ENCODE measurements around the gene ST7. TPM values are rescaled to one million over a fixed set of nuclear protein-coding genes. Genes with fewer than 3 reads are reported as not detected.

Gene ST7
- total and polyA plus RNA-seq, 2 donors (not counting 1 experiment from before 2014, with no cell fraction given) = 2.3 to 4.6 TPM

DNA sequence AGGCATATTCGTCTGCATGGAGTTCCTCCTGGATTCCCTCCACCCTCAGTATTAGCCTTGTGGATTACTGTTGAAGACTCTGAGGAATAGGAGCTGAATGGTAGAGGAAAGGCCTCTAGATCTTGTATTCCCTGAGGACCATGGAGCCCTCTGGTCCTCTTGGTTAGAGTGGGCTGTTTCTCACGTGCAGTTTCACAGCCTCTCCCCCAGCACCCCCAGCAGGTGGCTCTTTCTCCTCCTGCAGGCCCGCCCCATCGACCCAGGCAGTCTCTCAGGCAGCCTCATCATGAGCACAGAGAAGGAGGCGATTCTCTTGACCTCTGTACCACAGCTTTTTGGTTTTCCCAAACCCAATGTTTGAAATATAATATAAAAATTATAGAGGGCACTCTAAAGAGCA is 267.5 kb downstream of the ST7 start:
- no peak overlapping the region for H2AFZ ChIP-seq (ENCODE audit: insufficient read depth, low read depth, low read length, poor library complexity, severe bottlenecking)
- ChIA-PET POLR2A (no interaction called here), CTCF (no interaction called here)
- H3K36me3 ChIP-seq (replicated peaks in 1 of 2; ENCODE audit: control extremely low read depth in 1 of 2, control insufficient read depth in 1 of 2, extremely low read depth in 1 of 2, insufficient read depth in 2 of 2, low read length in 1 of 2) = no peaks in the 10 kb centered on the region
- H3K27ac ChIP-seq (ENCODE audit: low read length in 2 of 2) = no peak overlapping the region
- no peaks in the 10 kb centered on the region for H3K27me3 Mint-ChIP-seq
- no peak for DNase-seq
- no peaks in the 10 kb centered on the region for H3K9me3 Mint-ChIP-seq (ENCODE audit: insufficient read depth)
- WGBS (ENCODE audit: insufficient coverage) = 40% methylated on average over 1 of the region's 5 CpGs
- no peaks in the 10 kb centered on the region for H3K4me1 ChIP-seq (ENCODE audit: control insufficient read depth in 2 of 2, insufficient read depth in 2 of 2, low read length in 2 of 2)
- no peaks in the 10 kb centered on the region for H3K4me1 Mint-ChIP-seq
- no peaks in the 10 kb centered on the region for H3K27me3 ChIP-seq (replicated peaks in 1 of 4; ENCODE audit: control extremely low read depth in 1 of 4, control insufficient read depth in 3 of 4, insufficient read depth in 4 of 4, low read length in 3 of 4)
- no peak overlapping the region for H3K4me2 ChIP-seq (replicated peaks; ENCODE audit: low read depth, low read length, poor library complexity, severe bottlenecking)
- no peaks in the 10 kb centered on the region for H3K9me3 ChIP-seq (ENCODE audit: control extremely low read depth in 1 of 3, control insufficient read depth in 2 of 3, insufficient read depth in 1 of 3, low read length in 2 of 3)
- intact Hi-C loops (cut with micrococcal nuclease) = no loop called here
- no peak for TF ChIP-seq EZH2 (IDR thresholded peaks at IDR 0.05; ENCODE audit: borderline replicate concordance, insufficient read depth, low read depth, low read length, poor library complexity, severe bottlenecking)
- TF ChIP-seq, protein P1, sequence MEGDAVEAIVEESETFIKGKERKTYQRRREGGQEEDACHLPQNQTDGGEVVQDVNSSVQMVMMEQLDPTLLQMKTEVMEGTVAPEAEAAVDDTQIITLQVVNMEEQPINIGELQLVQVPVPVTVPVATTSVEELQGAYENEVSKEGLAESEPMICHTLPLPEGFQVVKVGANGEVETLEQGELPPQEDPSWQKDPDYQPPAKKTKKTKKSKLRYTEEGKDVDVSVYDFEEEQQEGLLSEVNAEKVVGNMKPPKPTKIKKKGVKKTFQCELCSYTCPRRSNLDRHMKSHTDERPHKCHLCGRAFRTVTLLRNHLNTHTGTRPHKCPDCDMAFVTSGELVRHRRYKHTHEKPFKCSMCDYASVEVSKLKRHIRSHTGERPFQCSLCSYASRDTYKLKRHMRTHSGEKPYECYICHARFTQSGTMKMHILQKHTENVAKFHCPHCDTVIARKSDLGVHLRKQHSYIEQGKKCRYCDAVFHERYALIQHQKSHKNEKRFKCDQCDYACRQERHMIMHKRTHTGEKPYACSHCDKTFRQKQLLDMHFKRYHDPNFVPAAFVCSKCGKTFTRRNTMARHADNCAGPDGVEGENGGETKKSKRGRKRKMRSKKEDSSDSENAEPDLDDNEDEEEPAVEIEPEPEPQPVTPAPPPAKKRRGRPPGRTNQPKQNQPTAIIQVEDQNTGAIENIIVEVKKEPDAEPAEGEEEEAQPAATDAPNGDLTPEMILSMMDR (IDR thresholded peaks at IDR 0.05) = no peak
- H4K20me1 ChIP-seq (ENCODE audit: control insufficient read depth, insufficient read depth, low read length, poor library complexity, severe bottlenecking) = no peaks in the 10 kb centered on the region
- no peaks in the 10 kb centered on the region for H3K79me2 ChIP-seq (ENCODE audit: control insufficient read depth, insufficient read depth, low read length)
- ATAC-seq (ENCODE audit: low read depth) = no peak
- no peak overlapping the region for H3K4me3 Mint-ChIP-seq
- H3K27ac Mint-ChIP-seq = no peak overlapping the region
- no peak overlapping the region for H3K4me3 ChIP-seq (ENCODE audit: control extremely low read depth in 1 of 5, extremely low read depth in 1 of 5, insufficient read depth in 1 of 5, low read depth in 2 of 5, low read length in 4 of 5)
- no peak overlapping the region for H3K9ac ChIP-seq (ENCODE audit: low read length)

DNA sequence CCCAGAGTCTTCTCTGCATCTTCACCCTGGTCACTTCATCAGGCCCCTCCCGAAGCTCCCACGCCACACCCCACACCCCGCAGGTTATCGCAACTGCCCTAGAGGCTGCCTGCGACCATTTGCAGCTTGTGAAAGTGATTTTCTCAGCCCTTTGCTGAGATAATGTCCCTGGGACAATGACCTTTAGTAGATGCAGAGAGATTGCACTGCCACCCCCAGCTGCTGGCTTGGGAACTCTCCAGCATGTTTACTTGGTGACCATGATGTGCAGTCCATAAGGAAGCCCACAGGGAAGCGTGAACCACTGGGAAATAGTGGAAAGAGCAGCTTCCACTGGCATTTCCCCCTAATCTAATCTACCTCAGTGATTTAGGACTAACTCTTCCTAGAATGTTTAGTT is 272.2 kb downstream of the ST7 start:
- Mint-ChIP-seq H3K27ac (no peak overlapping the region), H3K27me3 (no peaks in the 10 kb centered on the region), H3K4me1 (no peaks in the 10 kb centered on the region), H3K4me3 (no peak overlapping the region), H3K9me3 (ENCODE audit: insufficient read depth) (no peaks in the 10 kb centered on the region)
- Histone ChIP-seq H3K4me3 (ENCODE audit: control extremely low read depth in 1 of 5, extremely low read depth in 1 of 5, insufficient read depth in 1 of 5, low read depth in 2 of 5, low read length in 4 of 5) (no peak overlapping the region), H3K4me1 (ENCODE audit: control insufficient read depth in 2 of 2, insufficient read depth in 2 of 2, low read length in 2 of 2) (no peaks in the 10 kb centered on the region), H3K36me3 (replicated peaks in 1 of 2; ENCODE audit: control extremely low read depth in 1 of 2, control insufficient read depth in 1 of 2, extremely low read depth in 1 of 2, insufficient read depth in 2 of 2, low read length in 1 of 2) (no peaks in the 10 kb centered on the region), H3K27ac (ENCODE audit: low read length in 2 of 2) (no peak overlapping the region), H4K20me1 (ENCODE audit: control insufficient read depth, insufficient read depth, low read length, poor library complexity, severe bottlenecking) (no peaks in the 10 kb centered on the region), H3K4me2 (replicated peaks; ENCODE audit: low read depth, low read length, poor library complexity, severe bottlenecking) (no peak overlapping the region), H3K9ac (ENCODE audit: low read length) (no peak overlapping the region), H3K79me2 (ENCODE audit: control insufficient read depth, insufficient read depth, low read length) (no peaks in the 10 kb centered on the region), H2AFZ (ENCODE audit: insufficient read depth, low read depth, low read length, poor library complexity, severe bottlenecking) (no peak overlapping the region), H3K9me3 (ENCODE audit: control extremely low read depth in 1 of 3, control insufficient read depth in 2 of 3, insufficient read depth in 1 of 3, low read length in 2 of 3) (no peaks in the 10 kb centered on the region), H3K27me3 (replicated peaks in 1 of 4; ENCODE audit: control extremely low read depth in 1 of 4, control insufficient read depth in 3 of 4, insufficient read depth in 4 of 4, low read length in 3 of 4) (no peaks in the 10 kb centered on the region)
- POLR2A ChIA-PET = no interaction called here
- DNase-seq (no peak), ATAC-seq (ENCODE audit: low read depth) (no peak)
- CTCF ChIA-PET = no interaction called here
- TF ChIP-seq EZH2 (IDR thresholded peaks at IDR 0.05; ENCODE audit: borderline replicate concordance, insufficient read depth, low read depth, low read length, poor library complexity, severe bottlenecking) = no peak
- TF ChIP-seq, protein P1 (IDR thresholded peaks at IDR 0.05) = no peak
- WGBS (ENCODE audit: insufficient coverage) = 97% methylated on average over 4 of the region's 6 CpGs
- intact Hi-C loops (cut with micrococcal nuclease) = no loop called here
